Activated CD4-positive, alpha-beta T cell treated with anti-CD3 and anti-CD28 coated beads, Interleukin-2, amount 50 U/mL, for 48 hours (primary cell): ENCODE results near the gene NRTN.
"Not testable (repeated sequence)": the region's sequence is repeated elsewhere in the genome, so short reads cannot be mapped to it uniquely, and the experiment has no call there.

Experiments
- DNase-seq, 2 experiments: peaks; one replicate each; pipeline ENCODE4 v3.0.0-alpha.2; 2020

The NRTN gene

GRCh38 chr19:5839065-5840017, 34.5 kb downstream of the NRTN start, which contains the start of gene FUT6:
TSS of gene FUT6 (minus strand) at chr19:5839702. CDS start at chr19:5832567, 7,135 bp downstream.
- no peak for DNase-seq

GRCh38 chr19:5841735-5842111, 36.9 kb downstream of the NRTN start:
- not testable (repeated sequence) for DNase-seq

- DNase-seq, result no peak
Observed at GRCh38 chr19:5843295-5843927, 38.5 kb downstream of the NRTN start.

GRCh38 chr19:5844456-5845433, 39.9 kb downstream of the NRTN start:
- DNase-seq, result no peak

- not testable (repeated sequence) for DNase-seq
Observed at GRCh38 chr19:5847846-5848245, 43.0 kb downstream of the NRTN start.

GRCh38 chr19:5848621-5849020, 43.8 kb downstream of the NRTN start:
- DNase-seq, result not testable (repeated sequence)

GRCh38 chr19:5850189-5850588, 45.3 kb downstream of the NRTN start:
- DNase-seq, result no peak

- no peak for DNase-seq
Observed at GRCh38 chr19:5850743-5851293, 46.0 kb downstream of the NRTN start.

GRCh38 chr19:5851302-5851701, 46.4 kb downstream of the NRTN start, which contains the start of gene FUT3:
TSS of gene FUT3 (minus strand) at chr19:5851449.
- no peak for DNase-seq

- DNase-seq, result not testable (repeated sequence)
Observed at GRCh38 chr19:5854121-5854520, 49.3 kb downstream of the NRTN start.

GRCh38 chr19:5855151-5855550, 50.3 kb downstream of the NRTN start:
- DNase-seq, result not testable (repeated sequence)

- no peak for DNase-seq
Observed at GRCh38 chr19:5857203-5858081, 52.6 kb downstream of the NRTN start.

- DNase-seq, result no peak
Observed at GRCh38 chr19:5863030-5863665, 58.3 kb downstream of the NRTN start.

GRCh38 chr19:5864013-5864720, 59.3 kb downstream of the NRTN start:
- DNase-seq, result no peak

- DNase-seq, result no peak
Observed at GRCh38 chr19:5864725-5865486, 60.0 kb downstream of the NRTN start.

- no peak for DNase-seq
Observed at GRCh38 chr19:5865772-5866171, 60.9 kb downstream of the NRTN start.

GRCh38 chr19:5867201-5868136, 62.6 kb downstream of the NRTN start:
- no peak for DNase-seq

- no peak for DNase-seq
Observed at GRCh38 chr19:5870986-5871394, 66.1 kb downstream of the NRTN start.
